ENCODE measurements around the gene NUP93. TPM values are rescaled to one million over a fixed set of nuclear protein-coding genes. Genes with fewer than 3 reads are reported as not detected.
"Not testable (repeated sequence)": the region's sequence is repeated elsewhere in the genome, so short reads cannot be mapped to it uniquely, and the experiment has no call there.

NUP93 gene
- total RNA-seq, 2 experiments from 2014 or later, result 45.6 to 47.2 TPM

- no peaks in the 10 kb centered on the region for H3K27me3 ChIP-seq (ENCODE audit: control insufficient read depth in 1 of 2, insufficient read depth in 2 of 2, low read length in 2 of 2)
- Mint-ChIP-seq H3K9me3 (no peaks in the 10 kb centered on the region), H3K36me3 (ENCODE audit: low read depth) (peaks cover 7% of the 10 kb centered on the region), H3K4me3 (no peak overlapping the region), H3K27me3 (no peaks in the 10 kb centered on the region), H3K4me1 (ENCODE audit: low read depth) (peaks cover 20% of the 10 kb centered on the region), H3K27ac (no peak overlapping the region)
- ChIA-PET CTCF (no interaction called here), POLR2A (no interaction called here)
- H3K9me3 ChIP-seq (ENCODE audit: control insufficient read depth in 1 of 2, insufficient read depth in 1 of 2, low read length in 2 of 2), result no peaks in the 10 kb centered on the region
- ATAC-seq (ENCODE audit: poor library complexity), result no peak
- H3K4me1 ChIP-seq (ENCODE audit: insufficient read depth, low read length), result peaks cover 5% of the 10 kb centered on the region
- intact Hi-C loops (cut with DNase I, micrococcal nuclease), result loop anchor here in 1 of 2 experiments (10.0 kb wide), 1 partner anchor 527 kb away; no protein-coding TSS in a partner anchor
- no peak for DNase-seq
- no peak overlapping the region for H3K4me3 ChIP-seq (ENCODE audit: low read length)
- no peak for TF ChIP-seq CTCF (IDR thresholded peaks at IDR 0.05)
- H3K27ac ChIP-seq (ENCODE audit: low read depth in 1 of 2, low read length in 2 of 2), result no peak overlapping the region
- H3K36me3 ChIP-seq (ENCODE audit: insufficient read depth, low read length), result no peaks in the 10 kb centered on the region
Observed at GRCh38 chr16:56738221-56738620, 8.3 kb downstream of the NUP93 start.

- H3K27ac Mint-ChIP-seq; POLR2A ChIA-PET; DNase-seq; H3K27me3 ChIP-seq (ENCODE audit: control insufficient read depth in 1 of 2, insufficient read depth in 2 of 2, low read length in 2 of 2); H3K9me3 Mint-ChIP-seq; H3K36me3 ChIP-seq (ENCODE audit: insufficient read depth, low read length); H3K27ac ChIP-seq (ENCODE audit: low read depth in 1 of 2, low read length in 2 of 2); H3K36me3 Mint-ChIP-seq (ENCODE audit: low read depth); H3K4me3 Mint-ChIP-seq; H3K4me1 ChIP-seq (ENCODE audit: insufficient read depth, low read length); CTCF ChIA-PET; H3K9me3 ChIP-seq (ENCODE audit: control insufficient read depth in 1 of 2, insufficient read depth in 1 of 2, low read length in 2 of 2); H3K27me3 Mint-ChIP-seq; ATAC-seq (ENCODE audit: poor library complexity); H3K4me3 ChIP-seq (ENCODE audit: low read length): not testable (repeated sequence)
- intact Hi-C loops (cut with DNase I, micrococcal nuclease), result loop anchor here in 1 of 2 experiments (10.0 kb wide), 1 partner anchor 525 kb away; no protein-coding TSS in a partner anchor
- peaks cover 26% of the 10 kb centered on the region for H3K4me1 Mint-ChIP-seq (ENCODE audit: low read depth)
Observed at GRCh38 chr16:56739378-56739777, 9.4 kb downstream of the NUP93 start.

GRCh38 chr16:56741399-56741798 is 11.5 kb downstream of the NUP93 start:
- intact Hi-C loops (cut with DNase I, micrococcal nuclease), result no loop called here
- H3K27me3 ChIP-seq (ENCODE audit: control insufficient read depth in 1 of 2, insufficient read depth in 2 of 2, low read length in 2 of 2), result no peaks in the 10 kb centered on the region
- no peaks in the 10 kb centered on the region for H3K9me3 Mint-ChIP-seq
- H3K9me3 ChIP-seq (ENCODE audit: control insufficient read depth in 1 of 2, insufficient read depth in 1 of 2, low read length in 2 of 2), result no peaks in the 10 kb centered on the region
- no peaks in the 10 kb centered on the region for H3K36me3 ChIP-seq (ENCODE audit: insufficient read depth, low read length)
- DNase-seq, result no peak
- H3K27me3 Mint-ChIP-seq, result no peaks in the 10 kb centered on the region
- no peak for TF ChIP-seq CTCF (IDR thresholded peaks at IDR 0.05)
- ChIA-PET POLR2A (no interaction called here), CTCF (no interaction called here)
- no peak overlapping the region for H3K4me3 ChIP-seq (ENCODE audit: low read length)
- H3K4me1 ChIP-seq (ENCODE audit: insufficient read depth, low read length), result no peaks in the 10 kb centered on the region
- H3K4me3 Mint-ChIP-seq, result no peak overlapping the region
- no peak overlapping the region for H3K27ac Mint-ChIP-seq
- no peak for ATAC-seq (ENCODE audit: poor library complexity)
- peaks cover 34% of the 10 kb centered on the region for H3K4me1 Mint-ChIP-seq (ENCODE audit: low read depth)
- H3K27ac ChIP-seq (ENCODE audit: low read depth in 1 of 2, low read length in 2 of 2), result no peak overlapping the region
- H3K36me3 Mint-ChIP-seq (ENCODE audit: low read depth), result peaks cover 7% of the 10 kb centered on the region

Data from CD4-positive, alpha-beta T cell (primary cell).